Neural crest cell (in vitro differentiated cells): ENCODE measurements around the gene HOXD10. TPM values are rescaled to one million over a fixed set of nuclear protein-coding genes. Genes with fewer than 3 reads are reported as not detected.
A peak's percentile ranks its signal among the peaks of the same experiment; 100 is the strongest.

Experiments
- DNase-seq: peaks from one replicate; pipeline ENCODE4 v3.0.0; 2021; ENCODE audit warnings: low read depth, mixed read lengths, low spot score
- H3K27ac Mint-ChIP-seq: one replicate; pipeline ENCODE4 v1.8.0; 2021; ENCODE audit warnings: mild to moderate bottlenecking, mixed read lengths; ENCODE audit not compliant: unreplicated experiment
- H3K27me3 Mint-ChIP-seq: 2 replicates; pipeline ENCODE4 v1.8.0; 2021; ENCODE audit warnings: low read depth, mild to moderate bottlenecking, mixed read lengths
- H3K36me3 Mint-ChIP-seq: 2 replicates; pipeline ENCODE4 v1.8.0; 2021; ENCODE audit warnings: low read depth, mild to moderate bottlenecking, mixed read lengths
- H3K4me1 Mint-ChIP-seq: 2 replicates; pipeline ENCODE4 v1.8.0; 2021; ENCODE audit warnings: mixed read lengths
- H3K4me3 Mint-ChIP-seq: one replicate; pipeline ENCODE4 v1.8.0; 2021; ENCODE audit warnings: mild to moderate bottlenecking, mixed read lengths
- H3K9me3 Mint-ChIP-seq: 2 replicates; pipeline ENCODE4 v1.8.0; 2021; ENCODE audit warnings: mixed read lengths
- microRNA-seq: library from miRNA; unstranded; fragments of <30 nt; microRNA quantifications from one replicate; pipeline ENCODE4, GENCODE V29; 2020
- total RNA-seq: library from RNA; stranded (reverse); gene quantifications from 2 replicates; pipeline ENCODE4 v1.2.1, GENCODE V29; 2021
- TF ChIP-seq, protein P1 (sequence below): fragments of 200-600 bp; sonication (generic); conservative IDR thresholded peaks from 2 replicates; pipeline ENCODE4 v1.5.0; 2021; ENCODE audit warnings: antibody characterized with exemption, mild to moderate bottlenecking

HOXD10 gene
- total RNA-seq, 1 donor from 2014 or later: not detected

DNA sequence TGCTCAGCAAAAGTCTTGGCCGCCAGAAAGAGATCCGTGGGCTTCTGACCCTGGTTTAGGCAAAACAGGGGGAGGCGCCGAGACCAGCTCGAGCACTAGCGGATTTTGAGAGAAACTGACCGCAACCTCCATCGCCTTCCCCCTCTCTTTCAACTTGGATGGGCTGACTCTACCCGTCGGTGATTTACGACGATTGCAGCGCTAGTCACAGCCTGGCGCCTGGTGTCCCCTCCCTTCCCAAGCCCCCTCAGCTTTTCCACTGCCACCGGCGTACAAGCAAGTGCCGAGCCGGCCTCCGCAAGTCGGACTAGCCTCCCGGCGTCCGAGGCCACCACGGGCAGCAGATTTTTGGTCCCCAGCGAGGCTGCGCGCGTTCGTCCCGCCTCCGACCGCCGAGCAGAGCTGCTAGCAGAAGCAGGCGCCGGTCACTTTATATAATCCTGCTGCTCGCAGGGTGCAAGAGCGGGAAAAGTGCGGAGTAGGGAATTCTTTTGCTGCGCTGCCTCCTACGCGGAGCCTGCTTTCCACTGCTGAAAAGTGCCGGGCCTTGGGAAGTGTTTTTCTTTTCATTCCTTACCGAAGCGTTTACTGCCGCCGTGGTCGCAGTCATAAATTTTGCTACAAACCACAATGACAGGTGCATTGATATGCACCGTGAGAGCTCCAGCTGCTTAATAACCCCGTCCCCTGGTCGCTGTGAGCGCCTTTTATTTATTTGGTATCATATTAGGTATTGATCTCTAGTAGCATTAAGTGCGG lies 48.2 kb downstream of the HOXD10 start:
- H3K4me1 Mint-ChIP-seq: peaks cover 4% of the 10 kb centered on the region
- TF ChIP-seq, protein P1, sequence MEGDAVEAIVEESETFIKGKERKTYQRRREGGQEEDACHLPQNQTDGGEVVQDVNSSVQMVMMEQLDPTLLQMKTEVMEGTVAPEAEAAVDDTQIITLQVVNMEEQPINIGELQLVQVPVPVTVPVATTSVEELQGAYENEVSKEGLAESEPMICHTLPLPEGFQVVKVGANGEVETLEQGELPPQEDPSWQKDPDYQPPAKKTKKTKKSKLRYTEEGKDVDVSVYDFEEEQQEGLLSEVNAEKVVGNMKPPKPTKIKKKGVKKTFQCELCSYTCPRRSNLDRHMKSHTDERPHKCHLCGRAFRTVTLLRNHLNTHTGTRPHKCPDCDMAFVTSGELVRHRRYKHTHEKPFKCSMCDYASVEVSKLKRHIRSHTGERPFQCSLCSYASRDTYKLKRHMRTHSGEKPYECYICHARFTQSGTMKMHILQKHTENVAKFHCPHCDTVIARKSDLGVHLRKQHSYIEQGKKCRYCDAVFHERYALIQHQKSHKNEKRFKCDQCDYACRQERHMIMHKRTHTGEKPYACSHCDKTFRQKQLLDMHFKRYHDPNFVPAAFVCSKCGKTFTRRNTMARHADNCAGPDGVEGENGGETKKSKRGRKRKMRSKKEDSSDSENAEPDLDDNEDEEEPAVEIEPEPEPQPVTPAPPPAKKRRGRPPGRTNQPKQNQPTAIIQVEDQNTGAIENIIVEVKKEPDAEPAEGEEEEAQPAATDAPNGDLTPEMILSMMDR: no peak
- H3K27ac Mint-ChIP-seq: no peak overlapping the region
- H3K36me3 Mint-ChIP-seq: peaks cover 4% of the 10 kb centered on the region
- H3K9me3 Mint-ChIP-seq: peaks cover 6% of the 10 kb centered on the region
- no peak overlapping the region for H3K4me3 Mint-ChIP-seq
- H3K27me3 Mint-ChIP-seq: peaks cover 100% of the 10 kb centered on the region
- DNase-seq: no peak

DNA sequence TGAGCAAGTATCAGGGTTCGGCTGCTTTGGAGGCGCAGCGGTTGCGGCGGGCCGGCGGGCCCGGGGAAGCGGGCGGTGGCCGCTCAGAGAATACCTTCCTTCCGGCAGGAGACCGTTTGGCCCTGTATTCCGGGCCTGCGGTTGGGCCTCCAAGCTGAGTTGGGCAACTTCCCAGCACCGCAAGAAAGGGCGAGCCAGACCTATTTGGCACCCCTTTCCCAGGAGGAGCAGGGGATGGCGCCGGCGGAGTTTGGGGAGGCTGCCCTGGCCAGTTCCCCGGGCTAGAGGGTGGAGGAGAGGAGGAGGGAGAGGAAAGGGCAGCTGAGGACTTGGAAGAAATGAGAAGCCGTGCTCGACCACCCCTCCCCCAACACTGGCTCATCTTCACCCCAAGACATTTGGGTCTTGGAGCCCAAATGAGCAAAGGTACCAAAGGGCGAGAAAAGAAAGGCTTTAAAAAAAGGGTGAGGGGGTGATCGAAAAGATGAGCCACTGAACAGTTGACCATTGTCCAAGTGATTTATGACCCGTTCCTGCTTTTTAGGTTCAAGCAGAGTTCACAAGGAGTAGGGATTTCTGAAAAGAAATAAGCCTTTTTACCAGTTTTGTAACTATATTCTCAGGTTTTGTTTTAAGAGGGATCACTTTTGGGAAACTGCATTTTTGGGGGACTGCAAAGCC lies 48.9 kb downstream of the HOXD10 start:
- DNase-seq: no peak
- H3K4me3 Mint-ChIP-seq: no peak overlapping the region
- TF ChIP-seq, protein P1: no peak
- peaks cover 4% of the 10 kb centered on the region for H3K4me1 Mint-ChIP-seq
- H3K27me3 Mint-ChIP-seq: peaks cover 100% of the 10 kb centered on the region
- peaks cover 4% of the 10 kb centered on the region for H3K36me3 Mint-ChIP-seq
- H3K27ac Mint-ChIP-seq: no peak overlapping the region
- H3K9me3 Mint-ChIP-seq: peaks cover 6% of the 10 kb centered on the region

DNA sequence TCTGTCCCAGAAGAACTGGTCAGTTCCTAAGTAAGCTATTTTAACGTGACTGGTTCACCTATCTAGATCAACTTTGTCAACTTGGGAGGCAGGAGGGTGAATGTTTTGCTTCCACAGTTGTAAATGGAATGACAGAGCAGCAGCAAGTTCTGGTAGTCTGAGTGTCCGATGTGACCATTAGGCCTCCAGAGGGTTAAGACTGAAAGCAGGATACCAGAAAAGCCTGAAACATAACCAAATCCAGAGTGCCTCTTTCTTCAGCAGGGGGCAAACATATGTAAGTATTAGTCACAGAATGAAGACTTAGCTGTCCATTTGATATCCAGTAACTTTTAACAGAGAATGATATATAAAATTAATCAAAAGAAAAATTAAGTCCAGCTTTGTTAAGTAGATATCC lies 49.7 kb downstream of the HOXD10 start:
- peaks cover 100% of the 10 kb centered on the region for H3K27me3 Mint-ChIP-seq
- TF ChIP-seq, protein P1: no peak
- H3K4me3 Mint-ChIP-seq: no peak overlapping the region

DNA sequence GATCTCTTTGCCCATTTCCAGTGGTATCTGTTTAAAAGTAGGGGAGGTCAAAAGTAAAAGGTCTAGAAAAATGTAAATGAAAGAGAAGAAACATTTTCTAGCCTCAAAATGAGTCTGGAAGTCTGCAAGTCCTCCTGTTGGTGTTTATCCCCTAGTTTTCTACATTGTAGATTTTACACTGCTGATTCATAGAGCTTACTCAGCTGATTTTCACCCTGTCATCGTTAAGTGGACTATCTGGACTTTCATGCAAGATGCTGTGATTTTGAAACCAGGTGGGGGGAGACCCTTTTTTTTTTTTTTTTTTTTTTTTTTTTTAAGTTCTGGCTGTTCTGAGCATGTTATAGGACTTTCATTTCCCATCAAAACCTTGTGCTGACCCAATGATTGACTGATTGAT lies 50.8 kb downstream of the HOXD10 start:
- peaks cover 6% of the 10 kb centered on the region for H3K9me3 Mint-ChIP-seq
- H3K4me1 Mint-ChIP-seq: peaks cover 4% of the 10 kb centered on the region
- DNase-seq: no peak
- H3K27me3 Mint-ChIP-seq: peaks cover 100% of the 10 kb centered on the region
- H3K27ac Mint-ChIP-seq: no peak overlapping the region
- TF ChIP-seq, protein P1: no peak
- H3K36me3 Mint-ChIP-seq: no peaks in the 10 kb centered on the region
- H3K4me3 Mint-ChIP-seq: no peak overlapping the region

More for the DNA sequence above, 49.7 kb downstream of the HOXD10 start:
- DNase-seq: no peak
- peaks cover 6% of the 10 kb centered on the region for H3K9me3 Mint-ChIP-seq
- H3K27ac Mint-ChIP-seq: no peak overlapping the region
- H3K36me3 Mint-ChIP-seq: peaks cover 4% of the 10 kb centered on the region
- peaks cover 4% of the 10 kb centered on the region for H3K4me1 Mint-ChIP-seq

DNA sequence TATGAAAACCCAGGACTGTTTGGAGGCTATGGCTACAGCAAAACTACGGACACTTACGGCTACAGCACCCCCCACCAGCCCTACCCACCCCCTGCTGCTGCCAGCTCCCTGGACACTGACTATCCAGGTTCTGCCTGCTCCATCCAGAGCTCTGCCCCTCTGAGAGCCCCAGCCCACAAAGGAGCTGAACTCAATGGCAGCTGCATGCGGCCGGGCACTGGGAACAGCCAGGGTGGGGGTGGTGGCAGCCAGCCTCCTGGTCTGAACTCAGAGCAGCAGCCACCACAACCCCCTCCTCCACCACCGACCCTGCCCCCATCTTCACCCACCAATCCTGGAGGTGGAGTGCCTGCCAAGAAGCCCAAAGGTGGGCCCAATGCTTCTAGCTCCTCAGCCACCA lies 52.6 kb downstream of the HOXD10 start:
- no peak for DNase-seq
- Mint-ChIP-seq H3K9me3 (peaks cover 5% of the 10 kb centered on the region), H3K4me3 (no peak overlapping the region), H3K36me3 (no peaks in the 10 kb centered on the region), H3K27me3 (peaks cover 100% of the 10 kb centered on the region), H3K27ac (no peak overlapping the region), H3K4me1 (peaks cover 5% of the 10 kb centered on the region)
- TF ChIP-seq, protein P1: no peak

Small RNA genes lying within 50 kb of the gene (microRNA-seq; reads per million reads assigned to microRNA genes)
- 12,419 reads per million, percentile 95 among the genes with 10 or more reads in this experiment for gene MIR10B

Other genes starting within 250 kb of the HOXD10 start
- 34.2 and 36.4 TPM in 2 replicates for gene LNPK, start 114.5 kb upstream of the HOXD10 start, total RNA-seq
- 0.43 and 0.44 TPM in 2 replicates for gene EVX2, start 32.8 kb upstream of the HOXD10 start, total RNA-seq
- not detected in 2 replicates for gene HOXD13, start 24.1 kb upstream of the HOXD10 start, total RNA-seq
- not detected in 2 replicates for gene HOXD12, start 17.0 kb upstream of the HOXD10 start, total RNA-seq
- gene HOXD11, start 9.5 kb upstream of the HOXD10 start, total RNA-seq: not detected in 2 replicates
- not detected in 2 replicates for gene HOXD9, start 5.9 kb downstream of the HOXD10 start, total RNA-seq
- not detected in 2 replicates for gene HOXD8, start 12.9 kb downstream of the HOXD10 start, total RNA-seq
- 1.3 TPM in 2 replicates for gene HOXD4, start 34.8 kb downstream of the HOXD10 start, total RNA-seq
- 1.5 and 1.9 TPM in 2 replicates for gene HOXD3, start 40.5 kb downstream of the HOXD10 start, total RNA-seq
- gene HOXD1, start 71.9 kb downstream of the HOXD10 start, total RNA-seq: not detected in 2 replicates
- 23.7 and 25.6 TPM in 2 replicates for gene MTX2, start 152.7 kb downstream of the HOXD10 start, total RNA-seq